ENCODE results near the gene TBC1D10A. TPM values are rescaled to one million over a fixed set of nuclear protein-coding genes. Genes with fewer than 3 reads are reported as not detected.

The TBC1D10A gene
- total RNA-seq, 1 donor from 2014 or later: 51.3 TPM

DNA sequence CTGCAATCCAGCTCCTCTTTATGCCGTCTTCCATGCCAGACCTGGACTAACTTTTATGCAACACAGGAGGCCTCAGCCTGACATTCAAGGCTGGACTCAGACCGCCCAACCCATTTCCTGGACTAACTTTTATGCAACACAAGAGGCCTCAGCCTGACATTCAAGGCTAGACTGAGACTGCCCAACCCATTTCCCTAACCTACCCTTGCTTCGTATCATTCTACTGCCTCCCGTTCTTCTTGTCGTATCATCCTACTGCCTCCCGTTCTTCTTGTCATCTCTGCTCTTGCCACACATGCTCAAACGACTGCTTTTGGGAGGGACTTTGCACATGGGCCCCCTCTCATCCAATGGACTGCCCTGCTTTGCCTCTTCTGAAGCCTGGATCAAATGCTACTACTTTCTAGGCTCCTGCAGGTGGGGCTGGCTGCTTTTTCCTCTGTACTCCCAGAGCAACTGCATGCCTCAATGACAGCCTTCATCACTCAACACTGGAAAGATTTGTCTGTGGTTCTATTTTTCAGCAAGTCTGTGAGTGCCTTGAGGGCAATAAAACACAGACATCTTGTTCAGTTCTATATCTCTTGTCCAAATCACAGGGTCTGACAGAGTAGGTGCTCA lies 7.8 kb downstream of the TBC1D10A start:
- no peaks in the 10 kb centered on the region for H3K27me3 ChIP-seq
- TF ChIP-seq POLR2A (IDR thresholded peaks at IDR 0.05): no peak
- TF ChIP-seq POLR2AphosphoS5 (IDR thresholded peaks at IDR 0.05; ENCODE audit: insufficient read depth in 1 of 2, low read depth in 1 of 2): no peak
- TF ChIP-seq, protein P1, sequence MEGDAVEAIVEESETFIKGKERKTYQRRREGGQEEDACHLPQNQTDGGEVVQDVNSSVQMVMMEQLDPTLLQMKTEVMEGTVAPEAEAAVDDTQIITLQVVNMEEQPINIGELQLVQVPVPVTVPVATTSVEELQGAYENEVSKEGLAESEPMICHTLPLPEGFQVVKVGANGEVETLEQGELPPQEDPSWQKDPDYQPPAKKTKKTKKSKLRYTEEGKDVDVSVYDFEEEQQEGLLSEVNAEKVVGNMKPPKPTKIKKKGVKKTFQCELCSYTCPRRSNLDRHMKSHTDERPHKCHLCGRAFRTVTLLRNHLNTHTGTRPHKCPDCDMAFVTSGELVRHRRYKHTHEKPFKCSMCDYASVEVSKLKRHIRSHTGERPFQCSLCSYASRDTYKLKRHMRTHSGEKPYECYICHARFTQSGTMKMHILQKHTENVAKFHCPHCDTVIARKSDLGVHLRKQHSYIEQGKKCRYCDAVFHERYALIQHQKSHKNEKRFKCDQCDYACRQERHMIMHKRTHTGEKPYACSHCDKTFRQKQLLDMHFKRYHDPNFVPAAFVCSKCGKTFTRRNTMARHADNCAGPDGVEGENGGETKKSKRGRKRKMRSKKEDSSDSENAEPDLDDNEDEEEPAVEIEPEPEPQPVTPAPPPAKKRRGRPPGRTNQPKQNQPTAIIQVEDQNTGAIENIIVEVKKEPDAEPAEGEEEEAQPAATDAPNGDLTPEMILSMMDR (IDR thresholded peaks at IDR 0.05): no peak
- H3K36me3 ChIP-seq: peaks cover 0 to 6% of the 10 kb centered on the region in 2 donors
- intact Hi-C loops (cut with DNase I): no loop called here
- peaks cover 100% of the 10 kb centered on the region for H3K4me1 ChIP-seq
- DNase-seq (ENCODE audit: extremely low spot score in 2 of 2): no peak
- no peak overlapping the region for H3K27ac ChIP-seq
- no peak overlapping the region for H3K4me3 ChIP-seq
- H3K9me3 ChIP-seq: no peaks in the 10 kb centered on the region

DNA sequence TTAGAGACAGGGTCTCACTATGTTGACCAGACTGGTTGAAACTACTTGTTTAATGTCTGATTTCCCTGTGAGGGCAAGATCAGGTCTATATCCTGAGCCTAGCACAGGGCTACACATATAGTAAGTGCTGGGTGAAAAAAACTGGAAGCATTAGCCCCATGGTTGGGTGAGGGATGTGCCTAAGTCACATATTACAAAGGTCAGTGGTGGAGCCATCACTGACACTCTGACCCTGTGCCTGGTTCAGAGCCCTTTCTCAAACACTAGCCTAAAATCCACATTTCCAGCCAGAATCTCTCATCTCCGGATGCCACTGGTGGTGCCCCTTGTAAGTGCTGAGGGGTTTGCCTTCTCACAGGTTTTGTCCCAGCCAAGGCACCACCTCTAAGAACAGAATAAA lies 9.0 kb downstream of the TBC1D10A start:
- Histone ChIP-seq H3K9me3 (no peaks in the 10 kb centered on the region), H3K27ac (peak overlapping the region; percentile 45), H3K36me3 (peaks cover 0 to 6% of the 10 kb centered on the region in 2 donors), H3K4me1 (peaks cover 99% of the 10 kb centered on the region), H3K27me3 (no peaks in the 10 kb centered on the region), H3K4me3 (no peak overlapping the region)
- DNase-seq (ENCODE audit: extremely low spot score in 2 of 2): no peak
- TF ChIP-seq, protein P1 (IDR thresholded peaks at IDR 0.05): no peak
- TF ChIP-seq POLR2AphosphoS5 (IDR thresholded peaks at IDR 0.05; ENCODE audit: insufficient read depth in 1 of 2, low read depth in 1 of 2) (no peak), POLR2A (IDR thresholded peaks at IDR 0.05) (no peak)
- intact Hi-C loops (cut with DNase I): no loop called here

DNA sequence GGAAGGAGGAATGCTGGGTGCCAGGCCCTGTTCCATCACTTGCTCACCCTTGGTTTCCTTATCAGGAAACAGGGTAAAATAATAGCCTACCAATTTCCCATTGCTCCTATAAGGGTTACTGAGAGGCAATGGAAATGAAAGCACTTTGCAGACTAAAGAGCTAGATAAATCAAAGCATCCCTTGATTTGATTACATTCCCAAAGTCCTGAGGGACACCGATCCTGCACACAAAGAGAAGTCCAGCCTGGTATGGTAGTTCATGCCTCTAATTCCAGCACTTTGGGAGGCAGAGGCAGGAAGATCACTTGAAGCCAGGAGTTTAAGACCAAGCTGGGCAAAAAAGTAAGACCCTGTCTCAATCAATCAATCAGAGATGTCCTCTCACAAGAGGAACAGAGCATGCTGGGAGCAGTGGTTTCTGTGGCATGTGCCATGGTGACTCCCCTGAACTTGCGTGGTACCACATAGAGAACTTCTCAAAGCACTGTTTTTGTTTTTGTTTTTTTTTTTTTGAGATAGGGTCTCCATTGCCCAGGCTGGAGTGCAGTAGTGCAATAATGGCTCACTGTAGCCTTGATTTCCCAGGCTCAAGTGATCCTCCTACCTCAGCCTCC lies 10.7 kb downstream of the TBC1D10A start:
- H3K4me3 ChIP-seq: no peak overlapping the region
- H3K36me3 ChIP-seq: peaks cover 0 to 6% of the 10 kb centered on the region in 2 donors
- no peaks in the 10 kb centered on the region for H3K9me3 ChIP-seq
- no peaks in the 10 kb centered on the region for H3K27me3 ChIP-seq
- DNase-seq (ENCODE audit: extremely low spot score in 2 of 2): no peak
- intact Hi-C loops (cut with DNase I): no loop called here
- TF ChIP-seq, protein P1 (IDR thresholded peaks at IDR 0.05): no peak
- TF ChIP-seq POLR2AphosphoS5 (IDR thresholded peaks at IDR 0.05; ENCODE audit: insufficient read depth in 1 of 2, low read depth in 1 of 2) (no peak), POLR2A (IDR thresholded peaks at IDR 0.05) (no peak)
- H3K27ac ChIP-seq: peak overlapping the region; percentile 4
- peaks cover 99% of the 10 kb centered on the region for H3K4me1 ChIP-seq

DNA sequence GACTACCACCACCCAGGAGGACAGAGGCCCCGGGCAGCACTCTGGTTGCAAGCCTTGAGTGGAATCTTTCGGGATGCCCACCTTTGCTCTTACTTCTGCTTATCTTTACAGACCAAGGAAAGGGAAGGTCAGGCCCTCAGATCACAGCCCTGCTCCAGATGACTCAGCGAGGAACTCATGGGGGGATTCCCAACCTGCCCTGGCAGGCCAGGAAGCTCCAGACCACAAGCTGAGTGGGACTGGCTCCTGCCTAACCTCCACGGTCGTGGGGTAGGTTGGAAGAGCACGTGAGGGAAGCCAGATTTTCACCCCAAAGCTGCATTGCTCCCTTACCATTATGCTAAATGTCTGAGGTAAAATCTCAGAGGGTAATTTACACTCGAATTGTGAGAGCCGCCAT lies 11.8 kb downstream of the TBC1D10A start:
- intact Hi-C loops (cut with DNase I): no loop called here
- TF ChIP-seq POLR2A (IDR thresholded peaks at IDR 0.05) (no peak), POLR2AphosphoS5 (IDR thresholded peaks at IDR 0.05; ENCODE audit: insufficient read depth in 1 of 2, low read depth in 1 of 2) (no peak)
- TF ChIP-seq, protein P1 (IDR thresholded peaks at IDR 0.05): no peak
- Histone ChIP-seq H3K27ac (peak overlapping the region; percentile 56), H3K36me3 (no peaks in the 10 kb centered on the region), H3K4me1 (peaks cover 99% of the 10 kb centered on the region), H3K4me3 (no peak overlapping the region), H3K9me3 (no peaks in the 10 kb centered on the region), H3K27me3 (no peaks in the 10 kb centered on the region)
- no peak for DNase-seq (ENCODE audit: extremely low spot score in 2 of 2)
